Kidney (tissue), 14 donors: Measurements from ENCODE around the gene SIGLEC8. TPM values are rescaled to one million over a fixed set of nuclear protein-coding genes. Genes with fewer than 3 reads are reported as not detected.

Experiments
- DNase-seq, 5 donors: peaks; one replicate each; pipeline ENCODE4 v3.0.0-alpha.2; 2013 to 2020
- FAIRE-seq: peaks from 2 replicates; lab custom pipeline; 2012; peaks lifted over from hg19 to GRCh38; lab: Jason Lieb, UNC
- H3K27ac ChIP-seq, 2 donors: one replicate each; pipeline ENCODE4 v1.7.0; 2013; ENCODE audit warnings: low read depth in 2 of 2, low read length in 2 of 2, inconsistent platforms in 1 of 2
- H3K27me3 ChIP-seq: one replicate; pipeline ENCODE4 v1.7.1; 2013; ENCODE audit warnings: low read length, inconsistent platforms; ENCODE audit not compliant: control insufficient read depth, insufficient read depth
- H3K36me3 ChIP-seq, 3 donors: one replicate each; pipeline versions ENCODE4 v1.7.0 to v1.7.1; 2013; ENCODE audit warnings: low read length in 3 of 3, control low read depth in 1 of 3, inconsistent platforms in 1 of 3; ENCODE audit not compliant: insufficient read depth in 3 of 3, control insufficient read depth in 2 of 3
- H3K4me1 ChIP-seq, 3 donors: one replicate each; pipeline versions ENCODE4 v1.7.0 to v1.7.1; 2013; ENCODE audit warnings: low read length in 3 of 3, inconsistent platforms in 1 of 3, low read depth in 1 of 3; ENCODE audit not compliant: control insufficient read depth in 2 of 3, insufficient read depth in 2 of 3
- H3K4me3 ChIP-seq, 3 donors: one replicate each; pipeline versions ENCODE4 v1.7.0 to v1.8.1; 2013; ENCODE audit warnings: low read length in 3 of 3, control low read depth in 1 of 3, inconsistent platforms in 1 of 3
- H3K9ac ChIP-seq, 3 donors: one replicate each; pipeline versions ENCODE4 v1.7.0 to v1.7.1; 2013; ENCODE audit warnings: low read length in 3 of 3, control low read depth in 1 of 3, inconsistent platforms in 1 of 3
- H3K9me3 ChIP-seq, 3 donors: one replicate each; pipeline versions ENCODE4 v1.7.0 to v1.7.1; 2013; ENCODE audit warnings: low read length in 3 of 3, control low read depth in 1 of 3, inconsistent platforms in 1 of 3; ENCODE audit not compliant: control insufficient read depth in 2 of 3, insufficient read depth in 1 of 3
- intact Hi-C: fragments of 100-400 bp; cut with DNase I; formaldehyde crosslinking; loops from one replicate; pipeline ENCODE4 v1.11.1; 2022
- polyA plus RNA-seq: library from polyadenylated mRNA; stranded (reverse); fragments of 350-450 nt; fragmentation: Illumina TruSeq; extraction: RNeasy Lipid Tissue Mini Kit (QIAGEN cat#74804); gene quantifications from one replicate; pipeline ENCODE4 v1.2.3, GENCODE V29; 2014; ENCODE audit warnings: low read depth, low replicate concordance; ENCODE audit not compliant: insufficient read depth
- total RNA-seq: library from RNA; stranded (reverse); fragmentation: NEBNext Ultra II Directional; extraction: Animal tissue kit (Norgen Biotek cat#: 25700); gene quantifications from one replicate; pipeline ENCODE4 v1.2.1, GENCODE V29; 2021
- TF ChIP-seq, protein P1 (sequence below): IDR thresholded peaks from 3 replicates; pipeline ENCODE4 v1.5.1; 2012; ENCODE audit warnings: mild to moderate bottlenecking, moderate library complexity, borderline replicate concordance; ENCODE audit not compliant: insufficient read depth; ENCODE audit errors: extremely low read depth
- donor health status: control.
- donor health status: control.
- donor health status: control.
- donor health status: control.
- donor health status: control.
- donor health status: DM: yes; HTN: yes; CAD: no.
- donor health status: Normal renal cell carcinoma (clear cell type).

The SIGLEC8 gene
- total and polyA plus RNA-seq, 2 donors from 2014 or later, result 1.8 TPM; not detected in 1

DNA sequence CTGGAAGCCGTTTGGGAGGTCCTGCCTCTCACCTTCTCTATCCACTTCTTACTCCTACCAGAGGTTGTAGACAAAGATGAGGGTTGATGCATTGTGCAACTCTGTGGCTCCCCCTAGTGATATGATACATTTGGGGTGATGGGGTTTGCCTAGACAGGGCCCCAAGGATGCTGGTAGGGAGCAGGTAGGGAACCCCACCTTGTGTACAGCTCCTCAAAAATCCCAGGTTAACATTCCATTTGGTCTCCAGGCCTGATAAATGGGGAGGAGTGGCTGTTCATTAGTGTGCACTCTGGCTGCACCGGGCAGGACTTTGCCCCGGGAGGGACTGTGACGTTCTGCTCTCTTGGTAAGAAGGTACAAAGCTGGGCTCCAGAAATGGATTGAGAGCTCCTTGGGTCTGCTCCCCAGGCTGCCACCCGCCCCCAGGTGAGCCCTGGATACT lies 19.2 kb downstream of the SIGLEC8 start:
- no peaks in the 10 kb centered on the region for H3K36me3 ChIP-seq
- no peak overlapping the region for H3K9ac ChIP-seq
- no peaks in the 10 kb centered on the region for H3K9me3 ChIP-seq
- no peak overlapping the region for H3K4me3 ChIP-seq
- intact Hi-C loops, result no loop called here
- H3K27ac ChIP-seq, result no peak overlapping the region
- DNase-seq, result peak in 2 of 5 donors; percentile 1 to 41
- H3K4me1 ChIP-seq, result no peaks in the 10 kb centered on the region
- TF ChIP-seq, protein P1, sequence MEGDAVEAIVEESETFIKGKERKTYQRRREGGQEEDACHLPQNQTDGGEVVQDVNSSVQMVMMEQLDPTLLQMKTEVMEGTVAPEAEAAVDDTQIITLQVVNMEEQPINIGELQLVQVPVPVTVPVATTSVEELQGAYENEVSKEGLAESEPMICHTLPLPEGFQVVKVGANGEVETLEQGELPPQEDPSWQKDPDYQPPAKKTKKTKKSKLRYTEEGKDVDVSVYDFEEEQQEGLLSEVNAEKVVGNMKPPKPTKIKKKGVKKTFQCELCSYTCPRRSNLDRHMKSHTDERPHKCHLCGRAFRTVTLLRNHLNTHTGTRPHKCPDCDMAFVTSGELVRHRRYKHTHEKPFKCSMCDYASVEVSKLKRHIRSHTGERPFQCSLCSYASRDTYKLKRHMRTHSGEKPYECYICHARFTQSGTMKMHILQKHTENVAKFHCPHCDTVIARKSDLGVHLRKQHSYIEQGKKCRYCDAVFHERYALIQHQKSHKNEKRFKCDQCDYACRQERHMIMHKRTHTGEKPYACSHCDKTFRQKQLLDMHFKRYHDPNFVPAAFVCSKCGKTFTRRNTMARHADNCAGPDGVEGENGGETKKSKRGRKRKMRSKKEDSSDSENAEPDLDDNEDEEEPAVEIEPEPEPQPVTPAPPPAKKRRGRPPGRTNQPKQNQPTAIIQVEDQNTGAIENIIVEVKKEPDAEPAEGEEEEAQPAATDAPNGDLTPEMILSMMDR, result no peak
- FAIRE-seq, result no peak
- H3K27me3 ChIP-seq, result no peaks in the 10 kb centered on the region

DNA sequence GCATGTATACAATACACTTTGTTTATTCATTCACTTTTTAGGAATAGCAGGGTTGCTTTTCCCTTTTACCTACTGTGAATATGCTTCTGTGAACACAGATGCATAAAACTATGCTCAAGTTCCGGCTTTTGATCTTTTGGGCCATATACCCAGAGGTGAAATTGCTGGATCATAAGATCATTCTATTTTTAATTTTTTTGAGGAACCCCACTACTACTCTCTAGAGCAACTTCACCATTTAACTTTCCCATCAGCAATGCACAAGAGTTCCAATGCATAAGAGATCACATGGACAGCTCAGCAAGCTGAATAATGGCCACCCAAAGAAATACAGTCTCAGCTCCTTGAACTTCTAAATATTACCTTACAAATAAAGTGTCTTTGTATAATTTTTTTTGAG lies 23.8 kb downstream of the SIGLEC8 start:
- no peaks in the 10 kb centered on the region for H3K9me3 ChIP-seq
- H3K4me3 ChIP-seq, result no peak overlapping the region
- TF ChIP-seq, protein P1, result no peak
- H3K27me3 ChIP-seq, result no peaks in the 10 kb centered on the region
- H3K4me1 ChIP-seq, result no peaks in the 10 kb centered on the region
- H3K9ac ChIP-seq, result no peak overlapping the region
- intact Hi-C loops, result no loop called here
- no peak for DNase-seq
- H3K36me3 ChIP-seq, result no peaks in the 10 kb centered on the region
- no peak for FAIRE-seq
- H3K27ac ChIP-seq, result no peak overlapping the region

DNA sequence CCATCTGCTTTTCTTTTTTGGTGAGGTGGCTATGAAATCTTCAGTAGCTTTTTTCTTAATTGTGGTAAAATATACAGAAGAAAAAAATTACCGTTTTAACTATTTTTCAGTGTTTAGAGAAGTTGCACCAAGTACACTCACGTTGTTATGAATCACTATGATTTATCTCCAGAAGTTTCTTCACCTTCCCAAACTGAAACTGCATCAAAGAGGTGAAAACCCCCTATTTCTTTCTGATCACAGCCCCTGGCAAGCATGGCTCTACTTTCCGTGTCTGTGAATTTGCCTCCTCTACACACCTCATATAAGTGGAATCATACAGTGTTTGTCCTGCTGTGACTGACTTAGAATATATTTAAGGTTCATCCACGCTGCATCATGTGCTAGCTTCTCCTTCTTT lies 25.2 kb downstream of the SIGLEC8 start:
- Histone ChIP-seq H3K27me3 (no peaks in the 10 kb centered on the region), H3K9ac (no peak overlapping the region), H3K36me3 (no peaks in the 10 kb centered on the region), H3K27ac (no peak overlapping the region), H3K4me3 (no peak overlapping the region), H3K9me3 (no peaks in the 10 kb centered on the region), H3K4me1 (no peaks in the 10 kb centered on the region)
- peak in 1 of 5 donors; percentile 0 for DNase-seq
- TF ChIP-seq, protein P1, result no peak
- FAIRE-seq, result no peak
- intact Hi-C loops, result no loop called here

DNA sequence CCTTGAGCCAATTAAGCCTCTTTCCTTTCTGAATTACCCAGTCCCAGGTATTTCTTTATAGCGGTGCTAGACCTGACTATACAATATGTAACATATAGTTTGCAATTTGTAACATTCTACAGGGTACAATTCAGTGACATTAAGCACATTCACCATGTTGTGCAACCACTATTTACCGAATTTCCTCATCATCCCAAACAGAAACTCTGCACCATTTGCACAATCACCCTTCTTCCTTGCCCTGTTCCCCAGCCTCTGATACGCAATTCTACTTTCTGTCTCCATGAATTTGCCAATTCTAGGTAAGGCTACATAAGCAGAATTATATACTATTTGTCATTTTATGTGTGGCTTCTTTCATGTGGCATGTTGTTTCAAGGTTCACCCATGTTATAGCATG lies 27.1 kb downstream of the SIGLEC8 start:
- FAIRE-seq (no peak), DNase-seq (no peak)
- Histone ChIP-seq H3K27ac (no peak overlapping the region), H3K36me3 (no peaks in the 10 kb centered on the region), H3K4me3 (no peak overlapping the region), H3K9ac (no peak overlapping the region), H3K27me3 (no peaks in the 10 kb centered on the region), H3K4me1 (no peaks in the 10 kb centered on the region), H3K9me3 (no peaks in the 10 kb centered on the region)
- TF ChIP-seq, protein P1, result no peak
- intact Hi-C loops, result no loop called here
